Stimulated activated CD8-positive, alpha-beta memory T cell treated with anti-CD3 and anti-CD28 coated beads, Interleukin-7, amount 100 ng/mL, for 24 hours (primary cell): ENCODE data around the gene VOPP1.
A peak's percentile ranks its signal among the peaks of the same experiment; 100 is the strongest.

Source experiments
- DNase-seq: peaks from one replicate; pipeline ENCODE4 v3.0.0-alpha.2; 2020; ENCODE audit warnings: low read depth

VOPP1 gene

DNA sequence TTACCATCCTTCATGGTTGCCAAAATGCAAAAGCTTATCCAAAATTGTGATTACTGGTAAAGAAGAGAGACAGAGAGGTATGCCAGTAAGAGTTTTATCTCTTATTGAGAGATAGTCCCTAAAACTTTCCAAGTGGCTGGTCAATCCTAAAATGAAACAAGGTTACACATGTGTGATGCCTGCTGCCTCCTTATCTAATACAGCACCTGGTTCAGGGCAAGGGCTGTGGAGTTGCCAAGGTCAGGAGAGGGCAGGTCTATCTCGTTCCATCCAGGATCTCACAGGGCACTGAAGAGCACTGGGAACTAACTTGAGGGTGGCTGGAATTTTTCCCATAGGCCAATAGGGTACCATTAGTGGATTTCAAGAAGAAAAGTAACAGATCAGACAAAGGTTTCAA, 18.3 kb downstream of the VOPP1 start:
- no peak for DNase-seq

DNA sequence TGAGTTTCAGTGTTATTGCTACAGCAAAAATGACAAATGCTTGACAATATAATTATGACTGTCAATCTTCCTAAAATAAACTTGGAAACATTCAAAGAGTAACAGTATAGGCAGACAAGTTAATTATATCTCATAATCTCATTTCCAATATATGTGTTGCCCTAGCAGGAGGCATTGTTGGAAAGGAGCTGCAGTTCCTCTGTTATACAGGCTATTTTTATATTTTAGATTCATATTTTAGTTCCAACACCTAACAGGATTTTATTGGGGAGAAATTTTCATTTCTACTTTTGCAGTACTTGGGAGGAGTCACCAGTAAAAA, 19.3 kb downstream of the VOPP1 start:
- DNase-seq = no peak

- no peak for DNase-seq
Observed at GRCh38 chr7:55552320-55553023, 19.8 kb downstream of the VOPP1 start.

- DNase-seq = no peak
Observed at GRCh38 chr7:55550841-55551537, 21.3 kb downstream of the VOPP1 start.

DNA sequence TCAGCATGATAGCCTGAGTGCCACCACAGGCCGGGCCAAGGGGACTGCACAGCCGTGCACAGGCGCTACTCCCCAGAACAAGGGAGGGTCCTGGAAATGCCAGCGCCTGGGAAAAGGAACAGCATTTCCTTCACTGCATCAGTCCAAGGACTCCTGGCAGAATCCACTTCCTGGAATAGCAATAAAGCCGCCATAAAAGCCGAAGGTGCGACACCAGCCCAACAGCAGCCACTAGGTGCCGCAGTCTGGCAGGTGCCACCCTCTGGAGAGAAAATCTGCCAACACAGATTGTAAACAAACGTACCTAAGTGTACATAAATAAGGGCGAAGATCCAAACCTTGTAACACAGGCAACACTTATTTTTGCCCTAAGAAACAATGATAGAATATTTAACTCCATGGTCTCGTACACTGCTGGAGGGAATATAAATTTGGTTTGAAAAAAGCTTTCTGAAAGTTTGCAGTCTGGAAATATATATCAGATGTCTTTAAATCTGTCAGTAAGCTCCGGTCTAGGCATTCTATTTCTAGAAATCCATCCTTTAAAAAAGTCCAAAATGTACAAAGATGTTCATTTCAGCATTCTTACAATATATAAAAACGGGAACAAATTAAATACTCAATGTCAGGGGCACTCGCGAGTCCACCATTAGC, 22.2 kb downstream of the VOPP1 start:
- no peak for DNase-seq

DNA sequence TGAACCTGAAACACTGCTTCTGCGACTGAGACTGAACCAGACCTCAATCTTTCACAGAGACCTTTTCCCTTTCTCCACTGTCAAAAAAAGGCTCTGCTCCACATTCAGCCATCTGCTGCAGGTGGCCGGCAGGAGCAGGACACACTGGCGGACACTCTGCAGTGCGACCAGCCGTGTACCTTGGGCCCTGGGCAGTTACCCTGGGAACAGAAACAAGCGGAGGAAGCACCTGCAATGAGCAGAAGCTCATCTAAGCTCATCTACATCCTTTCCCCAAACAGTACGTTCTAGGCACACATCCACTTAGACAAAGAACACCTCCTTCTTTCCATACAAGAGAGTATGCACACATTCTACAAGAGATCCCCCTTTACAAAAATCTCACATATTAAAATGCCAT, 22.8 kb downstream of the VOPP1 start:
- DNase-seq = no peak

DNA sequence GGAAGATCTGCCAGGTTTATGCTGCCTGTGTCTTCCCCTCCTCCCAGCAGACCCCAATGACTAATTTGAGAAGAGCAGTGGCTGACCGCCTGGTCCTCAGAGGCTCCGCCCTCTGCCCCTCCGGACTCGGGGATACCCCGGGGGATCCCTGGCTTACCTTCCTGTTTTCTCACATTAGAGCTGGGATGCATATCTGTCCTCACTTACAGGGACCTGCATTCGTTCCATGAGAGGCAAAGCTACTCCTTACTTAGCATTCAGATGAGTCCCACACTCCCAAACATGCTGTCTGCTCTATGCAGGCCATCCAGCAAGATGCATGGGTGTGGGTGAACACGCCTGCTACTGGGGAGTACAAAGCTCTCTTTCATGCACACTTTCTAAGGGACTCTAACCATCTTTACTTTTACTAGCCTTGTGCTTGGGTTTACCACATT, 24.0 kb downstream of the VOPP1 start:
- no peak for DNase-seq

- DNase-seq = no peak
Observed at GRCh38 chr7:55546814-55547213, 25.5 kb downstream of the VOPP1 start.

DNA sequence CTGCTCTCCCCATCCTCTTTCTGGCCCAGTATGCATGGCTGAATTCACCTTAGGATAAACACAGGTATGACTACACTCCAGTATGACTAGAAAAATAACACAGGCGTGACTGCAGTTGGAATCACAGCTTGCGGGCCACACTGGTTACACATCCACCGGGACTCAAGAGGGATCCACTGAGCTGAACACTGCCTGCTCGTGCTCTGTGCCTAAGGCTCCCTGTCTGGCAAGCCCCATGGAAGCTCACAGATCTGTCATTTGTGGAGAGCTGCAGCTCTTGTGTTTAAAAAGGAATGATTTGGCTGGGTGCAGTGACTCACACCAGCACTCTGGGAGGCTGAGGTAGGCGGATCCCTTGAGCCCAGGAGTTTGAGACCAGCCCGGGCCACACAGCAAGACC, 26.8 kb downstream of the VOPP1 start:
- no peak for DNase-seq

GRCh38 chr7:55540226-55540858, 32.0 kb downstream of the VOPP1 start:
- DNase-seq = no peak

DNA sequence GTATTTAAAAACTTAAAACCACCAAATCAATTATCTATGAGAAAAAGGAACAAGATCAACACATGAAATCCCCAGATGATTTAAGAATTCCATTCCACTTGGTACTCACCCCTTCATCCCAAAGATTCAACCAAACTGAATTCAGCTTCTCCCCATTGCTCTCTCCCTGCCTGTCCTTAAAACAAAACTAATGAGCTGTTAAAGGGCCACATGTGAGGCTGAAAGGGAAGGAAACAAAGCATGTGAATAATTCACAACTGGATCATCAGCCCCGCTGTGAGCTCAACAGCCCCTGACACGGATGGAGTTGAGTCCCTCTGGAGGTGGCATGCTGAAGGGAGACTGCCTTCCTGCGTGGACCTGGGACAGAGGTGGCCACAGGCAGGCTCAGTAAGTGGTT, 32.9 kb downstream of the VOPP1 start:
- no peak for DNase-seq

GRCh38 chr7:55538538-55538937, 33.8 kb downstream of the VOPP1 start:
- DNase-seq = no peak

GRCh38 chr7:55537458-55537990, 34.8 kb downstream of the VOPP1 start:
- DNase-seq = no peak

GRCh38 chr7:55536619-55537457, 35.5 kb downstream of the VOPP1 start:
- no peak for DNase-seq

GRCh38 chr7:55535617-55536016, 36.7 kb downstream of the VOPP1 start:
- no peak for DNase-seq

GRCh38 chr7:55534916-55535590, 37.2 kb downstream of the VOPP1 start:
- DNase-seq = no peak

DNA sequence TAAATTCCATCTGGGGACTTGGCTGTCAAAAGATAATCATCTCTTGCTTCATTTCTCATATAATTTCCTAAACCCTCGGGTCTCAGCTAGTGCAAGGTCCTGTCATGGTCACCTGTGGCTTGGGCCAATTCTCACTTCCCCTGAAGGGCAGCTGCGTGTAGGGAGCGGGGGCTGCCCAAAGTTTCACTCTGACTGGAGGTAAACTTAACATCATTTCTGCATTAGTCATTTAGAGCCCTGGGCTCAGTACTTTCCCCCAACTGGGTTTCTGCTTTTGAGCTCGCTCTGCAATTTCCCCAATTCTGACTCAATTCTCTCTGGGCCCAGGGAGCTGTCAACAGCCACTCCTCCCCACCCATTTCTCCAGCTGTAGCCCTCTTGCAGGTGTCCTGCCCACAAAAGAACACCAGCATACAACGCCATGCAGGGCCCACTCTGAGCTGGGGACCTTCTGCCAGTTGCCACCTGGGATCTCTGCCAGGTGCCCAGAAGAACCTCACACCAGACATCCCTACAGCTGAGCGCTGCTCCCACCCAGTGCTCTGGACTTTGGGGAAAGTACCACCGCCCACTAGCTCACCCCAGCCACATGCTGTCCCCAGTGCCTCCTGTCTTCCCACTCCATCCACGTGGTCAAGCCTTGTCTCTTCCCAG, 37.9 kb downstream of the VOPP1 start:
- DNase-seq = peak; percentile 52

- DNase-seq = no peak
Observed at GRCh38 chr7:55533729-55534080, 38.6 kb downstream of the VOPP1 start.

GRCh38 chr7:55533050-55533728, 39.1 kb downstream of the VOPP1 start:
- DNase-seq = peak; percentile 38
